AG09309 (cell line): ENCODE results near the gene CACNA1I.
A peak's percentile ranks its signal among the peaks of the same experiment; 100 is the strongest.
"Not testable (repeated sequence)": the region's sequence is repeated elsewhere in the genome, so short reads cannot be mapped to it uniquely, and the experiment has no call there.

Experiments used
- DNase-seq: peaks from one replicate; pipeline ENCODE4 v3.0.0-alpha.2; 2010; ENCODE audit warnings: low read depth
- H3K4me3 ChIP-seq: 2 replicates; pipeline ENCODE4 v1.5.1; 2011; ENCODE audit warnings: mild to moderate bottlenecking, low read depth, low read length, moderate library complexity; ENCODE audit not compliant: control insufficient read depth
- CTCF ChIP-seq: IDR thresholded peaks from 2 replicates; pipeline ENCODE4 v1.5.1; 2011; ENCODE audit warnings: mild to moderate bottlenecking, low read depth, low read length, inconsistent platforms; ENCODE audit not compliant: insufficient read depth, control insufficient read depth; ENCODE audit errors: missing control alignments

Gene CACNA1I

DNA sequence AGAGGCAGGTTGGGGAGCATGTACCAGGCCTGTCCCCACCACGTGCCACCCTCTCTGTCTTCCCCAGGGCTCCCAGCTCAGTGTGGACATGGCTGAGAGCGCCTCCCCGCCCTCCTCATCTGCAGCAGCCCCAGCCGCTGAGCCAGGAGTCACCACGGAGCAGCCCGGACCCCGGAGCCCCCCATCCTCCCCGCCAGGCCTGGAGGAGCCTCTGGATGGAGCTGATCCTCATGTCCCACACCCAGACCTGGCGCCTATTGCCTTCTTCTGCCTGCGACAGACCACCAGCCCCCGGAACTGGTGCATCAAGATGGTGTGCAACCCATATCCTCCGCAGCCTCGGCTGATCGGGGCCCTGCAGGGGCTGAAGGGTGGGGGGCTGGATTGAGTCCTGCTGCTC lies at the start of gene CACNA1I:
CACNA1I (plus strand) TSS at position 89 of the 400 bp plus-strand sequence; CDS start at position 89, 0 bp downstream.
- TF ChIP-seq CTCF = no peak
- DNase-seq = no peak
- H3K4me3 ChIP-seq = no peak within 1 kb of the TSS

DNA sequence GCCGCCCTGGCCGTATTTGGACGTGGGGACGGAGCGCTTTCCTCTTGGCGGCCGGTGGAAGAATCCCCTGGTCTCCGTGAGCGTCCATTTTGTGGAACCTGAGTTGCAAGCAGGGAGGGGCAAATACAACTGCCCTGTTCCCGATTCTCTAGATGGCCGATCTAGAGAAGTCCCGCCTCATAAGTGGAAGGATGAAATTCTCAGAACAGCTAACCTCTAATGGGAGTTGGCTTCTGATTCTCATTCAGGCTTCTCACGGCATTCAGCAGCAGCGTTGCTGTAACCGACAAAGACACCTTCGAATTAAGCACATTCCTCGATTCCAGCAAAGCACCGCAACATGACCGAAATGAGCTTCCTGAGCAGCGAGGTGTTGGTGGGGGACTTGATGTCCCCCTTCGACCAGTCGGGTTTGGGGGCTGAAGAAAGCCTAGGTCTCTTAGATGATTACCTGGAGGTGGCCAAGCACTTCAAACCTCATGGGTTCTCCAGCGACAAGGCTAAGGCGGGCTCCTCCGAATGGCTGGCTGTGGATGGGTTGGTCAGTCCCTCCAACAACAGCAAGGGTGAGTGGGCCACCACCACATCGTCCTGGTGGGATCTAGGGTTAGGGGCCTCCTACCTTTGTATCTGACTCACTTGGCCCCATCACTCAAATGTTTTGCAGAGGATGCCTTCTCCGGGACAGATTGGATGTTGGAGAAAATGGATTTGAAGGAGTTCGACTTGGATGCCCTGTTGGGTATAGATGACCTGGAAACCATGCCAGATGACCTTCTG lies 49.3 kb upstream of the CACNA1I start:
- not testable (repeated sequence) for DNase-seq
- H3K4me3 ChIP-seq = peak overlapping the region; percentile 89

DNA sequence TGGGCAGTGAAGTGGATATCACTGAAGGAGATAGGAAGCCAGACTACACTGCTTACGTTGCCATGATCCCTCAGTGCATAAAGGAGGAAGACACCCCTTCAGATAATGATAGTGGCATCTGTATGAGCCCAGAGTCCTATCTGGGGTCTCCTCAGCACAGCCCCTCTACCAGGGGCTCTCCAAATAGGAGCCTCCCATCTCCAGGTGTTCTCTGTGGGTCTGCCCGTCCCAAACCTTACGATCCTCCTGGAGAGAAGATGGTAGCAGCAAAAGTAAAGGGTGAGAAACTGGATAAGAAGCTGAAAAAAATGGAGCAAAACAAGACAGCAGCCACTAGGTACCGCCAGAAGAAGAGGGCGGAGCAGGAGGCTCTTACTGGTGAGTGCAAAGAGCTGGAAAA lies 48.5 kb upstream of the CACNA1I start:
- not testable (repeated sequence) for DNase-seq
- peak overlapping the region; percentile 89 for H3K4me3 ChIP-seq

- peak overlapping the region; percentile 89 for H3K4me3 ChIP-seq
- peak; percentile 31 for DNase-seq
- TF ChIP-seq CTCF = no peak
These were observed 47.8 kb upstream of the CACNA1I start for GRCh38 chr22:39522567-39523300.

- H3K4me3 ChIP-seq = no peak overlapping the region
- no peak for DNase-seq
These were observed 46.3 kb upstream of the CACNA1I start for GRCh38 chr22:39524089-39524752.

GRCh38 chr22:39524753-39525657 lies 45.5 kb upstream of the CACNA1I start:
- no peak overlapping the region for H3K4me3 ChIP-seq
- DNase-seq = no peak
- TF ChIP-seq CTCF = no peak

More at GRCh38 chr22:39524089-39524752, 46.3 kb upstream of the CACNA1I start:
- TF ChIP-seq CTCF = no peak

GRCh38 chr22:39525658-39525975 lies 44.9 kb upstream of the CACNA1I start:
- no peak overlapping the region for H3K4me3 ChIP-seq
- no peak for TF ChIP-seq CTCF
- DNase-seq = no peak
